GM23338 (cell line): ENCODE results near the gene CD34. TPM values are rescaled to one million over a fixed set of nuclear protein-coding genes. Genes with fewer than 3 reads are reported as not detected.

ENCODE experiments used
- ATAC-seq: fragments of 200-7000 bp; cut with Tn5 transposase; 3 replicates; pipeline ENCODE4 v1.9.1; 2020
- DNase-seq: peaks from one replicate; pipeline ENCODE4 v3.0.0-alpha.2; 2015; ENCODE audit warnings: low spot score
- H2AFZ ChIP-seq: fragments of 200-600 bp; sonication (generic); 2 replicates; pipeline ENCODE4 v1.8.0; 2016; ENCODE audit warnings: antibody characterized with exemption, mild to moderate bottlenecking, moderate library complexity
- H3F3A ChIP-seq: fragments of 200-600 bp; sonication (generic); replicated peaks from 2 replicates; pipeline ENCODE4 v1.8.0; 2017; ENCODE audit warnings: antibody characterized with exemption, mixed run types, low read depth
- H3K27ac ChIP-seq: fragments of 200-600 bp; sonication (generic); 2 replicates; pipeline ENCODE4 v1.6.1; 2016; ENCODE audit warnings: low read depth
- H3K27me3 ChIP-seq: fragments of 200-600 bp; sonication (generic); 2 replicates; pipeline ENCODE4 v1.8.0; 2016; ENCODE audit warnings: mild to moderate bottlenecking, mixed run types, moderate library complexity; ENCODE audit not compliant: insufficient read depth
- H3K36me3 ChIP-seq: fragments of 200-600 bp; sonication (generic); 2 replicates; pipeline ENCODE4 v1.8.0; 2016; ENCODE audit warnings: mild to moderate bottlenecking; ENCODE audit not compliant: insufficient read depth
- H3K4me1 ChIP-seq: fragments of 200-600 bp; sonication (generic); 2 replicates; pipeline ENCODE4 v1.8.0; 2016; ENCODE audit warnings: mild to moderate bottlenecking, moderate library complexity; ENCODE audit not compliant: insufficient read depth
- H3K4me2 ChIP-seq: fragments of 200-600 bp; sonication (generic); 2 replicates; pipeline ENCODE4 v1.7.1; 2017; ENCODE audit warnings: mixed run types
- H3K4me3 ChIP-seq: fragments of 200-600 bp; sonication (generic); 2 replicates; pipeline ENCODE4 v1.6.1; 2016; ENCODE audit warnings: mixed run types
- H3K79me2 ChIP-seq: fragments of 200-600 bp; sonication (generic); replicated peaks from 2 replicates; pipeline ENCODE4 v1.8.0; 2017; ENCODE audit warnings: mild to moderate bottlenecking; ENCODE audit not compliant: insufficient read depth
- H3K9me2 ChIP-seq: fragments of 200-600 bp; sonication (generic); 2 replicates; pipeline ENCODE4 v1.8.0; 2017; ENCODE audit not compliant: insufficient read depth
- H4K20me1 ChIP-seq: fragments of 200-600 bp; sonication (generic); replicated peaks from 2 replicates; pipeline ENCODE4 v1.8.0; 2017; ENCODE audit warnings: mild to moderate bottlenecking; ENCODE audit not compliant: insufficient read depth
- H3K27ac Mint-ChIP-seq: 2 replicates; pipeline ENCODE4 v1.8.0; 2020; ENCODE audit warnings: inconsistent platforms, mild to moderate bottlenecking, moderate library complexity, mixed read lengths
- H3K27me3 Mint-ChIP-seq: 3 replicates; pipeline ENCODE4 v1.8.0; 2022; ENCODE audit warnings: low read depth, mild to moderate bottlenecking, moderate library complexity, mixed read lengths, inconsistent platforms; ENCODE audit not compliant: insufficient read depth, poor library complexity
- H3K36me3 Mint-ChIP-seq: 3 replicates; pipeline ENCODE4 v1.8.0; 2021; ENCODE audit warnings: low read depth, mild to moderate bottlenecking, inconsistent platforms, moderate library complexity, mixed read lengths
- H3K4me1 Mint-ChIP-seq: 3 replicates; pipeline ENCODE4 v1.8.0; 2020; ENCODE audit warnings: mild to moderate bottlenecking, inconsistent platforms, mixed read lengths
- H3K4me3 Mint-ChIP-seq: 3 replicates; pipeline ENCODE4 v1.8.0; 2021; ENCODE audit warnings: moderate library complexity, mild to moderate bottlenecking, inconsistent platforms, mixed read lengths
- H3K9me3 Mint-ChIP-seq: 3 replicates; pipeline ENCODE4 v1.8.0; 2020; ENCODE audit warnings: moderate library complexity, mild to moderate bottlenecking, inconsistent platforms, mixed read lengths
- CREB1 ChIP-seq: fragments of 250-450 bp; sonication (Bioruptor Pico); IDR thresholded peaks from 2 replicates; pipeline ENCODE4 v1.5.0; 2020; ENCODE audit warnings: low read depth, mild to moderate bottlenecking, moderate library complexity
- EZH2 ChIP-seq: fragments of 200-600 bp; sonication (generic); IDR thresholded peaks from one replicate; pipeline ENCODE4 v1.8.0; 2017; ENCODE audit warnings: antibody characterized with exemption, mild to moderate bottlenecking, low read depth; ENCODE audit not compliant: unreplicated experiment
- EZH2phosphoT487 ChIP-seq: fragments of 200-600 bp; sonication (generic); IDR thresholded peaks from one replicate; pipeline ENCODE4 v1.8.1; 2018; ENCODE audit warnings: antibody characterized with exemption; ENCODE audit not compliant: unreplicated experiment
- JUNB ChIP-seq: IDR thresholded peaks from one replicate; pipeline ENCODE4 v1.6.1; 2016; ENCODE audit warnings: antibody characterized with exemption; ENCODE audit not compliant: unreplicated experiment
- POLR2AphosphoS5 ChIP-seq: IDR thresholded peaks from 2 replicates; pipeline ENCODE4 v1.6.1; 2016; ENCODE audit warnings: antibody characterized with exemption, low read depth
- STAT1 ChIP-seq: IDR thresholded peaks from one replicate; pipeline ENCODE4 v1.6.1; 2016; ENCODE audit warnings: antibody characterized with exemption; ENCODE audit not compliant: unreplicated experiment
- ZNF114 ChIP-seq: fragments of 250-450 bp; sonication (Bioruptor Pico); IDR thresholded peaks from 2 replicates; pipeline ENCODE4 v1.5.0; 2020; ENCODE audit warnings: mild to moderate bottlenecking, moderate library complexity
- ZNF331 ChIP-seq: fragments of 250-450 bp; sonication (Bioruptor Pico); IDR thresholded peaks from 2 replicates; pipeline ENCODE4 v1.5.0; 2020; ENCODE audit warnings: low read depth, mild to moderate bottlenecking, moderate library complexity
- polyA plus RNA-seq: library from polyadenylated mRNA; unstranded; fragments of >200 nt; fragmentation: Nextera tagmentation; extraction: Ambion mirVana; gene quantifications from 2 replicates; pipeline ENCODE4 v1.2.1, GENCODE V29; 2016
- total RNA-seq: library from RNA; depleted of rRNA; stranded (reverse); fragments of >200 nt; shearing (Covaris generic); gene quantifications from 2 replicates; pipeline ENCODE4 v1.2.3, GENCODE V29; 2014
- TF ChIP-seq, protein P1 (sequence below): IDR thresholded peaks from one replicate; pipeline ENCODE4 v1.6.1; 2018; ENCODE audit warnings: antibody characterized with exemption; ENCODE audit not compliant: unreplicated experiment
- TF ChIP-seq, protein P2 (sequence below), 2 experiments: fragments of 200-600 bp in 1 of 2; sonication (generic) in 1 of 2; conservative IDR thresholded peaks; 2 replicates each; pipeline versions ENCODE4 v1.5.1 to v1.6.1; 2016 to 2017; ENCODE audit warnings: antibody characterized with exemption in 2 of 2, low read depth in 2 of 2, mild to moderate bottlenecking in 2 of 2, moderate library complexity in 1 of 2

The CD34 gene
- total and polyA plus RNA-seq, 2 experiments from 2014 or later: 0.07 to 0.18 TPM

DNA sequence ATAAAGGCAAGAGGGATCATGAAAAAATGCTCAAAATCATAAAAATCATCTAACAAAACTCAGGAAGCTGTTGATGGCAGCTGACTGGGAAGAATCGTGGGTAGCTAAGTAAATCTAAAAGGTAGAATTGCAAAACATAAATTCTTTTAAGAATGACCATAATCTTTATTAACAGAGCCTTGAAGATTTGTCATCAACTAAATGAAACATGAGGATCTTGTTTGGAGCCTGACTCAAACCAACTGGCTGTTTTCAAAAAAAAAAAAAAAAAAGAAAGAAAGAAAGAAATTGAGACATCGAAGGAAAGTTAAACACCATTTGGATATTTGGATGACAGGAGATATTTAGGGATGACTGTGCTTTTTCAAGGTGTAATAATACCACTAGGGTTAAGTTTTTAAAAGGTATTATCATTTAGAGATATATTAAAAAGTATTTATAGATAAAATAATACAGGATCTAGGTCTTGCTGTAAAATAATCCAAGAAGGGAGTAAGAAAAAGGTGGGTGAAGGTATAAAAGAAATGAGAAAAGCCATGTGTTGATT lies 48.6 kb downstream of the CD34 start (continued):
- TF ChIP-seq, protein P1, sequence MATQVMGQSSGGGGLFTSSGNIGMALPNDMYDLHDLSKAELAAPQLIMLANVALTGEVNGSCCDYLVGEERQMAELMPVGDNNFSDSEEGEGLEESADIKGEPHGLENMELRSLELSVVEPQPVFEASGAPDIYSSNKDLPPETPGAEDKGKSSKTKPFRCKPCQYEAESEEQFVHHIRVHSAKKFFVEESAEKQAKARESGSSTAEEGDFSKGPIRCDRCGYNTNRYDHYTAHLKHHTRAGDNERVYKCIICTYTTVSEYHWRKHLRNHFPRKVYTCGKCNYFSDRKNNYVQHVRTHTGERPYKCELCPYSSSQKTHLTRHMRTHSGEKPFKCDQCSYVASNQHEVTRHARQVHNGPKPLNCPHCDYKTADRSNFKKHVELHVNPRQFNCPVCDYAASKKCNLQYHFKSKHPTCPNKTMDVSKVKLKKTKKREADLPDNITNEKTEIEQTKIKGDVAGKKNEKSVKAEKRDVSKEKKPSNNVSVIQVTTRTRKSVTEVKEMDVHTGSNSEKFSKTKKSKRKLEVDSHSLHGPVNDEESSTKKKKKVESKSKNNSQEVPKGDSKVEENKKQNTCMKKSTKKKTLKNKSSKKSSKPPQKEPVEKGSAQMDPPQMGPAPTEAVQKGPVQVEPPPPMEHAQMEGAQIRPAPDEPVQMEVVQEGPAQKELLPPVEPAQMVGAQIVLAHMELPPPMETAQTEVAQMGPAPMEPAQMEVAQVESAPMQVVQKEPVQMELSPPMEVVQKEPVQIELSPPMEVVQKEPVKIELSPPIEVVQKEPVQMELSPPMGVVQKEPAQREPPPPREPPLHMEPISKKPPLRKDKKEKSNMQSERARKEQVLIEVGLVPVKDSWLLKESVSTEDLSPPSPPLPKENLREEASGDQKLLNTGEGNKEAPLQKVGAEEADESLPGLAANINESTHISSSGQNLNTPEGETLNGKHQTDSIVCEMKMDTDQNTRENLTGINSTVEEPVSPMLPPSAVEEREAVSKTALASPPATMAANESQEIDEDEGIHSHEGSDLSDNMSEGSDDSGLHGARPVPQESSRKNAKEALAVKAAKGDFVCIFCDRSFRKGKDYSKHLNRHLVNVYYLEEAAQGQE: no peak
- TF ChIP-seq, protein P2, sequence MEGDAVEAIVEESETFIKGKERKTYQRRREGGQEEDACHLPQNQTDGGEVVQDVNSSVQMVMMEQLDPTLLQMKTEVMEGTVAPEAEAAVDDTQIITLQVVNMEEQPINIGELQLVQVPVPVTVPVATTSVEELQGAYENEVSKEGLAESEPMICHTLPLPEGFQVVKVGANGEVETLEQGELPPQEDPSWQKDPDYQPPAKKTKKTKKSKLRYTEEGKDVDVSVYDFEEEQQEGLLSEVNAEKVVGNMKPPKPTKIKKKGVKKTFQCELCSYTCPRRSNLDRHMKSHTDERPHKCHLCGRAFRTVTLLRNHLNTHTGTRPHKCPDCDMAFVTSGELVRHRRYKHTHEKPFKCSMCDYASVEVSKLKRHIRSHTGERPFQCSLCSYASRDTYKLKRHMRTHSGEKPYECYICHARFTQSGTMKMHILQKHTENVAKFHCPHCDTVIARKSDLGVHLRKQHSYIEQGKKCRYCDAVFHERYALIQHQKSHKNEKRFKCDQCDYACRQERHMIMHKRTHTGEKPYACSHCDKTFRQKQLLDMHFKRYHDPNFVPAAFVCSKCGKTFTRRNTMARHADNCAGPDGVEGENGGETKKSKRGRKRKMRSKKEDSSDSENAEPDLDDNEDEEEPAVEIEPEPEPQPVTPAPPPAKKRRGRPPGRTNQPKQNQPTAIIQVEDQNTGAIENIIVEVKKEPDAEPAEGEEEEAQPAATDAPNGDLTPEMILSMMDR (conservative IDR thresholded peaks at IDR 0.05; ENCODE audit: low read depth in 2 of 2): no peak

DNA sequence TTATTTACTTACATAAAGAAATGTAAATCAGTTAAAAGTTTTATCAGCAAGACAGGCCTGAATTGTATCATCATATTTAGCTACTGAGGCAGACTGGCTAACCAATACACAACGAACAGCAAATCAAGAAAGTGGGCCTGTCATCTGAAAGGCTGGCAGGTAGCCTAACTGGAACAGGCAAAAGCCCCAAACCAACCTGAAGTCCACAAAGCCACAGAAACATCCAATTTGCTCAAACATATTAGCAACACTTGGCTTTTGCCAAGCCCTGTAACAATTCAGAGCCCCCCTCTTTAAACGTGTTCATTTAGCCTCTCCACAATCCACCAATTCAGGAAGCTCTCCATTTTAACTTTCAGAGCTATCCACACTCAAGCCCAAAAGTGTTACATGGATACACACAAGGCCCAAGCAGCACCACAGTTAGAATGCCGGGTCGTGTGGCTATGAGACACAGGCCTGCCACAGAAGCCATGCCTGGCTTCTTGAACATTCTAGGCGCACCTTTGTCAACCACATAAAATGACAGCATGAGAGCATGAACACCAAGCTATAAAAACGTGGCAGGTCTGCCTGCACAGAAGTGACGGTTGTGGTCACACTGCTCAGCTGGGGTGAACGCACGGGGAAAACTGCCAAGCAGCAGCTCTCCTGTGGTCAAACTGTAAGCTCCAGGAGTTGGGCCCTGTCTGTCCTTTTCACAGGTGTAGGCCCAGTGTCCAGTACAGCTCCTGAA lies 49.3 kb downstream of the CD34 start:
- no peak overlapping the region for H3K27ac Mint-ChIP-seq
- Histone ChIP-seq H3K27ac (no peak overlapping the region), H3K27me3 (no peaks in the 10 kb centered on the region), H4K20me1 (no peaks in the 10 kb centered on the region), H3K79me2 (no peaks in the 10 kb centered on the region), H2AFZ (no peak overlapping the region), H3K9me2 (0 out of 2 replicates have a peak, but pooled peaks cover 3% of the 10 kb centered on the region), H3F3A (no peaks in the 10 kb centered on the region), H3K4me3 (no peak overlapping the region), H3K4me2 (no peak overlapping the region), H3K36me3 (no peaks in the 10 kb centered on the region), H3K4me1 (peaks cover 10% of the 10 kb centered on the region; the same call in 1 of the 2 replicates)
- H3K4me3 Mint-ChIP-seq: no peak overlapping the region
- ATAC-seq (no peak), DNase-seq (no peak)
- no peaks in the 10 kb centered on the region for H3K27me3 Mint-ChIP-seq
- H3K4me1 Mint-ChIP-seq: no peaks in the 10 kb centered on the region; the same call in 2 of the 3 replicates
- H3K36me3 Mint-ChIP-seq: no peaks in the 10 kb centered on the region
- H3K9me3 Mint-ChIP-seq: no peaks in the 10 kb centered on the region
- TF ChIP-seq POLR2AphosphoS5: no peak
- no peak for TF ChIP-seq EZH2phosphoT487
- no peak for TF ChIP-seq CREB1 (CRISPR knock-in tag)
- no peak for TF ChIP-seq ZNF331 (CRISPR knock-in tag)
- TF ChIP-seq STAT1: no peak
- TF ChIP-seq, protein P1: no peak
- no peak for TF ChIP-seq ZNF114 (CRISPR knock-in tag)
- no peak for TF ChIP-seq EZH2
- TF ChIP-seq JUNB: no peak
- TF ChIP-seq, protein P2 (conservative IDR thresholded peaks at IDR 0.05; ENCODE audit: low read depth in 2 of 2): no peak
